ENCODE data around the gene AQP12A. TPM values are rescaled to one million over a fixed set of nuclear protein-coding genes. Genes with fewer than 3 reads are reported as not detected.

The AQP12A gene
- total RNA-seq, 1 donor from 2014 or later: not detected

GRCh38 chr2:240745962-240746361 lies 54.3 kb downstream of the AQP12A start:
- no peaks in the 10 kb centered on the region for H3K4me1 Mint-ChIP-seq (ENCODE audit: low read depth)
- DNase-seq (ENCODE audit: low spot score): no peak
- intact Hi-C loops (cut with micrococcal nuclease): no loop called here
- no peaks in the 10 kb centered on the region for H3K9me3 Mint-ChIP-seq
- H3K27ac Mint-ChIP-seq: no peak overlapping the region
- H3K36me3 Mint-ChIP-seq (ENCODE audit: low read depth): no peaks in the 10 kb centered on the region
- no peak overlapping the region for H3K4me3 Mint-ChIP-seq (ENCODE audit: low read depth)
- no peaks in the 10 kb centered on the region for H3K27me3 Mint-ChIP-seq (ENCODE audit: low read depth)

- Mint-ChIP-seq H3K4me3 (ENCODE audit: low read depth) (no peak overlapping the region), H3K9me3 (no peaks in the 10 kb centered on the region), H3K27ac (no peak overlapping the region), H3K36me3 (ENCODE audit: low read depth) (no peaks in the 10 kb centered on the region), H3K27me3 (ENCODE audit: low read depth) (no peaks in the 10 kb centered on the region), H3K4me1 (ENCODE audit: low read depth) (no peaks in the 10 kb centered on the region)
- DNase-seq (ENCODE audit: low spot score): no peak
- intact Hi-C loops (cut with micrococcal nuclease): no loop called here
These were observed 55.0 kb downstream of the AQP12A start for GRCh38 chr2:240746671-240747070.

- Mint-ChIP-seq H3K9me3 (no peaks in the 10 kb centered on the region), H3K36me3 (ENCODE audit: low read depth) (no peaks in the 10 kb centered on the region), H3K27ac (no peak overlapping the region), H3K4me3 (ENCODE audit: low read depth) (no peak overlapping the region), H3K27me3 (ENCODE audit: low read depth) (no peaks in the 10 kb centered on the region), H3K4me1 (ENCODE audit: low read depth) (no peaks in the 10 kb centered on the region)
- intact Hi-C loops (cut with micrococcal nuclease): no loop called here
- no peak for DNase-seq (ENCODE audit: low spot score)
These were observed 55.6 kb downstream of the AQP12A start for GRCh38 chr2:240747256-240747655.

Other genes starting within 250 kb of the AQP12A start
- gene ANKMY1, start 133.9 kb upstream of the AQP12A start, total RNA-seq: 23.7 and 25.1 TPM in 2 replicates
- 4.8 and 6.5 TPM in 2 replicates for gene DUSP28, start 131.5 kb upstream of the AQP12A start, total RNA-seq
- 67.3 and 71.3 TPM in 2 replicates for gene RNPEPL1, start 123.4 kb upstream of the AQP12A start, total RNA-seq
- 49.6 and 51.1 TPM in 2 replicates for gene CAPN10, start 105.1 kb upstream of the AQP12A start, total RNA-seq
- gene GPR35, start 66.4 kb upstream of the AQP12A start, total RNA-seq: 24.9 and 27.4 TPM in 2 replicates
- gene AQP12B, start 9.0 kb upstream of the AQP12A start, total RNA-seq: not detected in 2 replicates
- 0.97 and 2.2 TPM in 2 replicates for gene KIF1A, start 128.4 kb downstream of the AQP12A start, total RNA-seq
- gene AGXT, start 177.0 kb downstream of the AQP12A start, total RNA-seq: not detected in 2 replicates
- gene MAB21L4, start 204.3 kb downstream of the AQP12A start, total RNA-seq: not detected in 2 replicates
- not detected in 2 replicates for gene CROCC2, start 214.5 kb downstream of the AQP12A start, total RNA-seq

Measured in activated T-helper 2 cell treated with anti-CD3 and anti-CD28 coated beads, Interferon-gamma antibody, Interleukin-2, Interleukin-4, amounts not matched to agents 10 μg/mL and 5 μg/mL and 100 μg/mL, durations not matched to agents 14 hours and 24 hours and 36 hours (primary cell).